HG02571 (cell line): ENCODE measurements around the gene LTB4R.
"Not testable (repeated sequence)": the region's sequence is repeated elsewhere in the genome, so short reads cannot be mapped to it uniquely, and the experiment has no call there.

ENCODE experiments used
- ATAC-seq: cut with Tn5 transposase; IDR thresholded peaks from one replicate; pipeline ENCODE4 v1.9.1; 2021; ENCODE audit warnings: mild to moderate bottlenecking, moderate library complexity; ENCODE audit not compliant: unreplicated experiment

LTB4R gene

GRCh38 chr14:24317141-24317928 lies 6.0 kb downstream of the LTB4R start:
- ATAC-seq: no peak

GRCh38 chr14:24321212-24321975 lies 10.1 kb downstream of the LTB4R start:
- no peak for ATAC-seq

- ATAC-seq: no peak
These were observed 11.4 kb downstream of the LTB4R start for GRCh38 chr14:24322672-24323071.

GRCh38 chr14:24323341-24323740 lies 12.0 kb downstream of the LTB4R start:
- ATAC-seq: no peak

GRCh38 chr14:24324024-24324423 lies 12.7 kb downstream of the LTB4R start:
- no peak for ATAC-seq

- ATAC-seq: no peak
These were observed 13.8 kb downstream of the LTB4R start for GRCh38 chr14:24325041-24325530.

- ATAC-seq: no peak
These were observed 14.7 kb downstream of the LTB4R start for GRCh38 chr14:24325963-24326362.

- ATAC-seq: no peak
These were observed 16.0 kb downstream of the LTB4R start for GRCh38 chr14:24327303-24327702.

- not testable (repeated sequence) for ATAC-seq
These were observed 16.6 kb downstream of the LTB4R start for GRCh38 chr14:24327914-24328313.

GRCh38 chr14:24329073-24329663 lies 17.9 kb downstream of the LTB4R start:
- no peak for ATAC-seq

- no peak for ATAC-seq
These were observed 18.4 kb downstream of the LTB4R start for GRCh38 chr14:24329736-24330135.

GRCh38 chr14:24330973-24331674 lies 19.8 kb downstream of the LTB4R start:
- ATAC-seq: no peak

- ATAC-seq: no peak
These were observed 20.5 kb downstream of the LTB4R start for GRCh38 chr14:24331731-24332267.

- peak; percentile 70 for ATAC-seq
These were observed 21.1 kb downstream of the LTB4R start for GRCh38 chr14:24332268-24332993.

- ATAC-seq: no peak
These were observed 23.4 kb downstream of the LTB4R start, which contains the start of gene ADCY4 for GRCh38 chr14:24334431-24335291. Gene ADCY4 (minus strand): TSS chr14:24335071. CDS start chr14:24334652, 419 bp downstream.

GRCh38 chr14:24335461-24336171 lies 24.3 kb downstream of the LTB4R start:
- ATAC-seq: no peak

GRCh38 chr14:24337144-24337823 lies 26.0 kb downstream of the LTB4R start:
- no peak for ATAC-seq

- no peak for ATAC-seq
These were observed 26.5 kb downstream of the LTB4R start for GRCh38 chr14:24337824-24338175.
